Chondrocyte (in vitro differentiated cells): ENCODE measurements around the gene INTS14. TPM values are rescaled to one million over a fixed set of nuclear protein-coding genes. Genes with fewer than 3 reads are reported as not detected.

ENCODE experiments used
- DNase-seq: peaks from one replicate; pipeline ENCODE4 v3.0.0; 2021; ENCODE audit warnings: mixed read lengths, low spot score
- H3K27ac Mint-ChIP-seq: one replicate; pipeline ENCODE4 v1.8.0; 2021; ENCODE audit warnings: mild to moderate bottlenecking, moderate library complexity, mixed read lengths; ENCODE audit not compliant: unreplicated experiment
- H3K27me3 Mint-ChIP-seq: 2 replicates; pipeline ENCODE4 v1.8.0; 2021; ENCODE audit warnings: low read depth, mixed read lengths
- H3K36me3 Mint-ChIP-seq: 2 replicates; pipeline ENCODE4 v1.8.0; 2021; ENCODE audit warnings: low read depth, mixed read lengths
- H3K4me1 Mint-ChIP-seq: 2 replicates; pipeline ENCODE4 v1.8.0; 2021; ENCODE audit warnings: low read depth, mild to moderate bottlenecking, mixed read lengths
- H3K4me3 Mint-ChIP-seq: one replicate; pipeline ENCODE4 v1.8.0; 2021; ENCODE audit warnings: mild to moderate bottlenecking, moderate library complexity, mixed read lengths; ENCODE audit not compliant: unreplicated experiment
- H3K9me3 Mint-ChIP-seq: 2 replicates; pipeline ENCODE4 v1.8.0; 2021; ENCODE audit warnings: low read depth, mixed read lengths
- total RNA-seq: library from RNA; stranded (reverse); gene quantifications from 3 replicates; pipeline ENCODE4 v1.2.1, GENCODE V29; 2021
- TF ChIP-seq, protein P1 (sequence below): fragments of 200-600 bp; sonication (generic); IDR thresholded peaks from 2 replicates; pipeline ENCODE4 v1.5.0; 2021; ENCODE audit warnings: antibody characterized with exemption, mild to moderate bottlenecking, moderate library complexity

The INTS14 gene
- total RNA-seq, 1 donor from 2014 or later, result 25.4 TPM

- H3K9me3 Mint-ChIP-seq, result no peaks in the 10 kb centered on the region
- no peaks in the 10 kb centered on the region for H3K27me3 Mint-ChIP-seq
- no peak overlapping the region for H3K4me3 Mint-ChIP-seq
- H3K36me3 Mint-ChIP-seq, result no peaks in the 10 kb centered on the region
- TF ChIP-seq, protein P1, sequence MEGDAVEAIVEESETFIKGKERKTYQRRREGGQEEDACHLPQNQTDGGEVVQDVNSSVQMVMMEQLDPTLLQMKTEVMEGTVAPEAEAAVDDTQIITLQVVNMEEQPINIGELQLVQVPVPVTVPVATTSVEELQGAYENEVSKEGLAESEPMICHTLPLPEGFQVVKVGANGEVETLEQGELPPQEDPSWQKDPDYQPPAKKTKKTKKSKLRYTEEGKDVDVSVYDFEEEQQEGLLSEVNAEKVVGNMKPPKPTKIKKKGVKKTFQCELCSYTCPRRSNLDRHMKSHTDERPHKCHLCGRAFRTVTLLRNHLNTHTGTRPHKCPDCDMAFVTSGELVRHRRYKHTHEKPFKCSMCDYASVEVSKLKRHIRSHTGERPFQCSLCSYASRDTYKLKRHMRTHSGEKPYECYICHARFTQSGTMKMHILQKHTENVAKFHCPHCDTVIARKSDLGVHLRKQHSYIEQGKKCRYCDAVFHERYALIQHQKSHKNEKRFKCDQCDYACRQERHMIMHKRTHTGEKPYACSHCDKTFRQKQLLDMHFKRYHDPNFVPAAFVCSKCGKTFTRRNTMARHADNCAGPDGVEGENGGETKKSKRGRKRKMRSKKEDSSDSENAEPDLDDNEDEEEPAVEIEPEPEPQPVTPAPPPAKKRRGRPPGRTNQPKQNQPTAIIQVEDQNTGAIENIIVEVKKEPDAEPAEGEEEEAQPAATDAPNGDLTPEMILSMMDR, result no peak
- no peak for DNase-seq
- H3K4me1 Mint-ChIP-seq, result peaks cover 48% of the 10 kb centered on the region
- H3K27ac Mint-ChIP-seq, result peak overlapping the region; percentile 64
These were observed 77.7 kb downstream of the INTS14 start for GRCh38 chr15:65533057-65533756.

- DNase-seq, result no peak
- Mint-ChIP-seq H3K36me3 (no peaks in the 10 kb centered on the region), H3K9me3 (no peaks in the 10 kb centered on the region), H3K27ac (no peak overlapping the region), H3K27me3 (no peaks in the 10 kb centered on the region), H3K4me1 (peaks cover 45% of the 10 kb centered on the region), H3K4me3 (no peak overlapping the region)
- TF ChIP-seq, protein P1, result no peak
These were observed 78.2 kb downstream of the INTS14 start for GRCh38 chr15:65532738-65533051.

GRCh38 chr15:65530318-65531111 lies 80.4 kb downstream of the INTS14 start, which contains the start of gene HACD3:
TSS of gene HACD3 (plus strand) at chr15:65530463. CDS start at chr15:65530632, 169 bp downstream.
- no peak for DNase-seq
- no peaks in the 10 kb centered on the region for H3K9me3 Mint-ChIP-seq
- no peaks in the 10 kb centered on the region for H3K27me3 Mint-ChIP-seq
- H3K27ac Mint-ChIP-seq, result peak within 1 kb of the TSS; percentile 83
- TF ChIP-seq, protein P1, result no peak
- peak within 1 kb of the TSS; percentile 78 for H3K4me3 Mint-ChIP-seq
- no peaks in the 10 kb centered on the region for H3K36me3 Mint-ChIP-seq
- peaks cover 45% of the 10 kb centered on the region for H3K4me1 Mint-ChIP-seq

GRCh38 chr15:65529762-65530317 lies 81.1 kb downstream of the INTS14 start:
- Mint-ChIP-seq H3K4me1 (peaks cover 38% of the 10 kb centered on the region), H3K27ac (peak overlapping the region; percentile 73), H3K9me3 (no peaks in the 10 kb centered on the region), H3K36me3 (no peaks in the 10 kb centered on the region), H3K27me3 (no peaks in the 10 kb centered on the region), H3K4me3 (peak overlapping the region; percentile 78)
- no peak for DNase-seq
- TF ChIP-seq, protein P1, result no peak

Other genes with a start within 250 kb of the INTS14 start
- 0.13 to 0.31 TPM (median 0.27 TPM) in 3 replicates for gene IGDCC3, start 233.1 kb downstream of the INTS14 start, total RNA-seq
- 41.4 to 48.6 TPM (median 47.2 TPM) in 3 replicates for gene IGDCC4, start 188.2 kb downstream of the INTS14 start, total RNA-seq
- gene DPP8, start 93.4 kb downstream of the INTS14 start, total RNA-seq, result 26.5 to 31.8 TPM (median 31.3 TPM) in 3 replicates
- 68.2 to 80.4 TPM (median 69.9 TPM) in 3 replicates for gene HACD3, start 80.7 kb downstream of the INTS14 start, total RNA-seq
- gene SLC24A1, start 10.8 kb upstream of the INTS14 start, total RNA-seq, result 8.7 to 11.1 TPM (median 10.7 TPM) in 3 replicates
- 9.7 to 14.5 TPM (median 10.7 TPM) in 3 replicates for gene DENND4A, start 181.2 kb upstream of the INTS14 start, total RNA-seq